SK-N-SH (cell line): ENCODE results near the gene SMYD3.

Experiments used
- CHD2 ChIP-seq: fragments of 150-350 bp; IDR thresholded peaks from 2 replicates; pipeline ENCODE4 v1.6.1; 2018; ENCODE audit warnings: low read length; ENCODE audit not compliant: partially characterized antibody
- CTCF ChIP-seq: fragments of 200-600 bp; sonication (generic); IDR thresholded peaks from 2 replicates; pipeline ENCODE4 v1.6.1; 2017; ENCODE audit warnings: antibody characterized with exemption, mild to moderate bottlenecking, moderate library complexity
- EZH2phosphoT487 ChIP-seq: fragments of 200-600 bp; sonication (generic); IDR thresholded peaks from 2 replicates; pipeline ENCODE4 v1.6.1; 2017; ENCODE audit warnings: low read depth, mixed run types, mild to moderate bottlenecking, antibody characterized with exemption, moderate library complexity, borderline replicate concordance
- GABPA ChIP-seq: IDR thresholded peaks from 2 replicates; pipeline ENCODE4 v1.4.0; 2012; ENCODE audit warnings: low read depth, mild to moderate bottlenecking
- JUND ChIP-seq: IDR thresholded peaks from 2 replicates; pipeline ENCODE4 v1.4.0; 2012
- MAX ChIP-seq: IDR thresholded peaks from 2 replicates; pipeline ENCODE4 v1.4.0; 2012; ENCODE audit warnings: low read depth
- MXI1 ChIP-seq: IDR thresholded peaks from 2 replicates; pipeline ENCODE4 v1.6.1; 2012; ENCODE audit warnings: mild to moderate bottlenecking, low read depth, low read length, improper control_type of control experiment
- RCOR1 ChIP-seq: fragments of 150-350 bp; IDR thresholded peaks from 2 replicates; pipeline ENCODE4 v1.6.1; 2017; ENCODE audit warnings: antibody characterized with exemption, low read length
- TAF1 ChIP-seq: IDR thresholded peaks from 2 replicates; pipeline ENCODE4 v1.6.1; 2012; ENCODE audit warnings: low read depth, mild to moderate bottlenecking, low read length, moderate library complexity, borderline replicate concordance

DNA sequence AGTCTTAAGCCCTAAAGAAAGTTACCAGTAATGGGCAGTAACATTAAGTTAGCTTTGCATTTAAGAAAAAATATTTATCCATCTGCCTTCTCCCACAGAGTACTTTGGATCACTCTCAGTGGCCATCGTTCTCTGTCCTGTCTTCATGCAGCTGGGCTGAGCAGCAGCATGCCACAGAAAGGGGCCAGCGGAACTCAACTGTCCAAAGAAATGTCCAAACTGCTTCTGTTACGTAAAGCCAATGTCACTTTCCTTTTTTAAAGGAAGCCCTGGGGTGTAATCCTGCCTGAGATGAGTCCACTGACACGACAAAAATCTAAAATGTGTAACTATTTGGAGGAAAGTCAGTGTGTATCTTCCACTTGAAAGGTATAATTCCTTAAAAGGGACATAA is 291.6 kb downstream of the SMYD3 start:
- TF ChIP-seq CHD2 (no peak), CTCF (no peak), TAF1 (no peak), MXI1 (no peak), MAX (no peak), RCOR1 (no peak), GABPA (no peak), JUND (no peak), EZH2phosphoT487 (no peak)
